ENCODE data around the gene C4BPB. TPM values are rescaled to one million over a fixed set of nuclear protein-coding genes. Genes with fewer than 3 reads are reported as not detected.

C4BPB gene
- total RNA-seq, 2 experiments from 2014 or later: 2.1 to 2.2 TPM

DNA sequence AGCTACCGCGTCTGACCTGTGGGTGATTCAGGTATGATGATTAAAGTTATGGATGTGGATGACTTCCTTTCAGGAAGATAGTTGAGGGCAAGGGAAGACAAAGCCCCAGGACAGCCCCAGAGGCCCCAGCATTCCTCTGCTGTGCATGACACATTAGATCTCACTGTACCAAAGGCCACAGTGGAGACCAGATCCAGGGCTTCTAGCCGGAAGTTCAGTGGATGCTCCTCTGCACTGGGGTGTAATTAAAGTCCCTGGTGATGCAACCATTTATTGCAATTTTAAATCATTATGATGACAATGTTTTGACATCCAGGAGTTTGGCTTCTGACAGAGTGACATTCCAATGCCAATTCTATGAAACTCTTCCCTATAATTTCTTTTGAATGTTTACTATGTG is 20.3 kb downstream of the C4BPB start:
- peaks cover 11% of the 10 kb centered on the region for H3K27me3 Mint-ChIP-seq
- H3K36me3 Mint-ChIP-seq (ENCODE audit: low read depth): no peaks in the 10 kb centered on the region
- no peak overlapping the region for H3K27ac Mint-ChIP-seq
- intact Hi-C loops (cut with micrococcal nuclease): no loop called here
- no peak for TF ChIP-seq CTCF (IDR thresholded peaks at IDR 0.05)
- ChIA-PET POLR2A (no interaction called here), CTCF (no interaction called here)
- H3K9me3 Mint-ChIP-seq: no peaks in the 10 kb centered on the region
- H3K4me3 Mint-ChIP-seq: no peak overlapping the region
- DNase-seq (no peak), ATAC-seq (no peak)
- H3K4me1 Mint-ChIP-seq (ENCODE audit: low read depth): peaks cover 2% of the 10 kb centered on the region

DNA sequence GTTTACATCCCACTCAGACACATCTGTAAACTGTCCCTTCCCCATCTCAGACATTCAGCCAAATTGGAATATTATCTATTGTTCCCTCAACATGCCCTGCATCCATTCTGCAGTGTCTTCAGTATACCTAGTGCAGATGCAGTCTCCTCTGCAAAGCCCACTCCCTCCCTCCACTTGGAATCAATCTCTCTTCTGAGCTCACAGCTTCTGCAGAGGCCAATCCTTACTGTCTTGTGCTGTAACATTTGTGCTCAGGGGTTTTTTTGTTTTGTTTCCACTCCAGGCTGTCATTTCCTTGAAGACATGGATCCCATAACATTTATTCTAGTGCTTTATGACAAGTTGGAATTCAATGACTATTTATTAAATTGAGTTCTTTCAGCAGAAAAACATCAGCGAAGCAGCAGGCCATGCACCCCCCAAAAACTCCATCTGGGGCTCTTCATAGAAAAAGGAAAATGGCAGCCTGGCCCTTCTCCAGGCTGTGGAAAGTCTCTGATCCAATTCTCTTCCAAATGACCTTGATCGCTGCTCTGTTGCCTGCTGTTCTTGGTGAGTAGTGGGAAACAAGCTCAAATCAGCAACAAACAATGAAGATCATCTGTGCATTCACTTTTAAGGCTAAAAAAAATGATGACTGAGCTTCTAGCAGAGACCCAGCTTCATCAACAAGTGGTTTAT is 24.1 kb downstream of the C4BPB start:
- no peaks in the 10 kb centered on the region for H3K36me3 Mint-ChIP-seq (ENCODE audit: low read depth)
- no peak for TF ChIP-seq CTCF (IDR thresholded peaks at IDR 0.05)
- ChIA-PET POLR2A (no interaction called here), CTCF (no interaction called here)
- DNase-seq (no peak), ATAC-seq (no peak)
- H3K27me3 Mint-ChIP-seq: peaks cover 13% of the 10 kb centered on the region
- no peak overlapping the region for H3K4me3 Mint-ChIP-seq
- H3K9me3 Mint-ChIP-seq: no peaks in the 10 kb centered on the region
- intact Hi-C loops (cut with micrococcal nuclease): no loop called here
- no peak overlapping the region for H3K27ac Mint-ChIP-seq
- no peaks in the 10 kb centered on the region for H3K4me1 Mint-ChIP-seq (ENCODE audit: low read depth)

- no peak for TF ChIP-seq CTCF (IDR thresholded peaks at IDR 0.05)
- Mint-ChIP-seq H3K27ac (no peak overlapping the region), H3K36me3 (ENCODE audit: low read depth) (no peaks in the 10 kb centered on the region), H3K4me1 (ENCODE audit: low read depth) (no peaks in the 10 kb centered on the region), H3K27me3 (peaks cover 6% of the 10 kb centered on the region), H3K9me3 (no peaks in the 10 kb centered on the region), H3K4me3 (no peak overlapping the region)
- intact Hi-C loops (cut with micrococcal nuclease): no loop called here
- POLR2A ChIA-PET: no interaction called here
- no peak for ATAC-seq
- CTCF ChIA-PET: no interaction called here
- DNase-seq: no peak
Measured at GRCh38 chr1:207115269-207115668, 26.6 kb downstream of the C4BPB start.

DNA sequence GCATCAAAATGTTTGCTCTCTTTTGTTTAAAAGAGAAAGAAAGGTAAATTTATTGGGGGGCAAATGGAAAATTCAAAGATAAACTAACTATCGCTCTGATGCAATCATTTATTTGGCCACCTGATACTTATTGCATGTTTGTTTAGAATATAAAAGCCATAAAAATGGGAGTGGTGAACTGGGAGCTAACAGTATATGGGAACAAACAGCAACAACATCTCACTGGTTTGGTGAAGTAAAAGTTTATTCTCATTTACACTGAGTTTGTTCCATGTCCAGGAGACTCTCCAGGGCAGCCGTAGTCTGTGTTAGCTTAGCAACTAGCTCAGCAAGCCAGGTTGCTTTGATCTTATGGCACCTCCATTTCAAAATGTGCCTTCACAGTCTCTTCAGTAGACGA is 35.7 kb downstream of the C4BPB start:
- Mint-ChIP-seq H3K9me3 (peaks cover 17% of the 10 kb centered on the region), H3K27me3 (peaks cover 5% of the 10 kb centered on the region), H3K36me3 (ENCODE audit: low read depth) (peaks cover 4% of the 10 kb centered on the region), H3K27ac (no peak overlapping the region), H3K4me3 (no peak overlapping the region), H3K4me1 (ENCODE audit: low read depth) (no peaks in the 10 kb centered on the region)
- intact Hi-C loops (cut with micrococcal nuclease): no loop called here
- DNase-seq (no peak), ATAC-seq (no peak)
- POLR2A ChIA-PET: no interaction called here
- CTCF ChIA-PET: no interaction called here
- TF ChIP-seq CTCF (IDR thresholded peaks at IDR 0.05): no peak

DNA sequence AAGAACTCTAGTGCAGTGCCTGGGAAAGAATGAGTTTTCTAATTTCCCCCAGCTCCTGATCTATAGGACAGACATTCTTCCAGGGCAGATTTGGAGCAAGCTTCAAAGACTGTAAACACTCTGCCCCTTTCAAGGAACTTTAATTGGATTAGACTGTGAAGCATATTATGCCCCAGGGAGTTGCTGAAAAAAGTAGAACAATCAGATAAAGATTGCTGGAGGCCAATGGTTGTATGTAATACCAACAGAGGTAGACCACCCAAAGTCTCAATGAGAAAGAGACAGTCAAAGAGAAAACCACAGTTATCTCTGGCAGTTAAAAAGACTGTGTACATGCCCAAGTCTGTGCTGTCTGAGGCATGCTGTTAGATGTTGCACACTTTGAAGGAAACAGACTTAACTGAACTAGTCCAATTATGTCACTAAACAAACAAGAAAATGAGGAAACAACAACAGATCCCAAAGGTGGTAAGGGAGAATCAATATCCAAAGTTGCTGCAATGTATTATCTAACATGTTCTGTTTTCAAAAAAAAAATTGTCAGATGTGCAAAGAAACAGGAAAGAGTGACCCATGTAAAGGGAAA is 39.8 kb downstream of the C4BPB start:
- no peak overlapping the region for H3K27ac Mint-ChIP-seq
- peaks cover 26% of the 10 kb centered on the region for H3K9me3 Mint-ChIP-seq
- peaks cover 2% of the 10 kb centered on the region for H3K27me3 Mint-ChIP-seq
- CTCF ChIA-PET: no interaction called here
- peaks cover 7% of the 10 kb centered on the region for H3K36me3 Mint-ChIP-seq (ENCODE audit: low read depth)
- POLR2A ChIA-PET: no interaction called here
- TF ChIP-seq CTCF (IDR thresholded peaks at IDR 0.05): no peak
- intact Hi-C loops (cut with micrococcal nuclease): no loop called here
- ATAC-seq (no peak), DNase-seq (no peak)
- H3K4me3 Mint-ChIP-seq: no peak overlapping the region
- no peaks in the 10 kb centered on the region for H3K4me1 Mint-ChIP-seq (ENCODE audit: low read depth)

Measured in activated CD8-positive, alpha-beta T cell treated with anti-CD3 and anti-CD28 coated beads for 36 hours (primary cell).